Suprapubic skin (tissue), 4 donors: Measurements from ENCODE around the gene NTM.

Source experiments
- CTCF ChIP-seq, 2 donors: fragments of 200-600 bp in 1 of 2; fragments of 450-650 bp in 1 of 2; sonication (generic) in 1 of 2; IDR thresholded peaks; one replicate each; pipeline ENCODE4 v1.5.1; 2016 to 2019; ENCODE audit warnings: antibody characterized with exemption in 2 of 2, mild to moderate bottlenecking in 1 of 2, moderate library complexity in 1 of 2
- EP300 ChIP-seq: sonication (generic); formaldehyde crosslinking; IDR thresholded peaks from one replicate; pipeline ENCODE4 v1.6.1; 2017; ENCODE audit warnings: antibody characterized with exemption
- POLR2AphosphoS5 ChIP-seq, 3 donors: sonication (generic); formaldehyde crosslinking; IDR thresholded peaks; one replicate each; pipeline ENCODE4 v1.6.1; 2017; ENCODE audit warnings: antibody characterized with exemption in 3 of 3

- TF ChIP-seq CTCF (IDR thresholded peaks at IDR 0.05) (no peak), POLR2AphosphoS5 (IDR thresholded peaks at IDR 0.05) (no peak), EP300 (no peak)
Observed at GRCh38 chr11:131685206-131685605, 314.8 kb downstream of the NTM start.
